HG02943 (cell line): ENCODE measurements around the gene GTF2H2C.
A peak's percentile ranks its signal among the peaks of the same experiment; 100 is the strongest.
"Not testable (repeated sequence)": the region's sequence is repeated elsewhere in the genome, so short reads cannot be mapped to it uniquely, and the experiment has no call there.

Experiments used
- ATAC-seq: cut with Tn5 transposase; IDR thresholded peaks from one replicate; pipeline ENCODE4 v1.9.1; 2021; ENCODE audit warnings: mild to moderate bottlenecking, low read depth, moderate library complexity; ENCODE audit not compliant: unreplicated experiment

GTF2H2C gene

DNA sequence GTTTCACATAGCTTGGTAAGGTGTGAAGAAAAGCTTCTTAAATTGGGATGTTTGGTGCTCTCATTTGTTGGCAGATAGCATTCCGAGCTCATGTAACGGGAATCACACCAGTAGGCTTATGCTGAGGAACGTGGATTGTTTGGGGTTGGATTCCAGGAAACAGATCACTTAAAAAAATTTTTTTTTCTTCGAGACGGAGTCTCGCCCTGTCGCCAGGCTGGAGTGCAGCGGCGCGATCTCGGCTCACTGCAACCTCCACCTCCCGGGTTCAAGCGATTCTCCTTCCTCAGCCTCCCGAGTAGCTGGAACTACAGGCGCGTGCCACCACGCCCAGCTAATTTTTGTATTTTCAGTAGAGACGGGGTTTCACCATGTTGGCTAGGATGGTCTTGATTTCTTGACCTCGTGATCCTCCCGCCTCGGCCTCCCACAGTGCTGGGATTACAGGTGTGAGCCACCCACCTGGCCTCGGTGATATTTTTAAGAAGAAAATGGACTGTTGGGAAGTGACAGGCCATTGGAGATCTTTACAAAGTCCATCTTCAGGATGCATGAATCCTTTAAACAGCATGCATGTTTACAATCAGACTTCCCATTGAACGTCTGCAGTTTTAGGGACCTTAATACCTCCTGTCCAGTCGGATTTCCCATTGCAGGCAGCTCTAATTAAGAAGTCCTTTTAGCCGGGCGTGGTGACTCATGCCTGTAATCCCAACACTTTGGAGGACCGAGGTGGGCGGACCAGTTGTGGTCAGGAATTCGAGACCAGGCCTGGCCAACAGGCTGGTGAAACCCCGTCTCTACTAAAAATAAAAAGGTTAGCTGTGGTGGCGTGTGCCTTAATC, 818 bp downstream of the GTF2H2C start:
- not testable (repeated sequence) for ATAC-seq

DNA sequence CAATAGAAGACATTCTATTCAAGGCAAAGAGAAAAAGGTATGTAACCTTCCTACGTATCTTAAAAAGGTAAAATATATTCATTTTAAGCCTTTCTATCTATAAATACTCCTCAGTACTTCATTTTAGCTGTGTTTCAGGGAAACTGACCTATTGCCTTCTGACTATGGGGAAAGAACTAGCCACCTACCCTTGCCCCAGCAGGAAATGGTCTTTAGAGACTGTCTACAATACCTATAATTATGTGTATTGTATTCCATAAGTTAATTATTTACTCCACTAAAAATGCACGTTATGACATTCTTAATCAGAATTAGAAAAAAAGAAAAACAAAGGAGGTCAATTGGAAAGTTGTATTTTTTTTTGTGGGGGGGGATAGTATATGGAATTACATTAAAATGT, 6.2 kb downstream of the GTF2H2C start:
- ATAC-seq, result not testable (repeated sequence)

DNA sequence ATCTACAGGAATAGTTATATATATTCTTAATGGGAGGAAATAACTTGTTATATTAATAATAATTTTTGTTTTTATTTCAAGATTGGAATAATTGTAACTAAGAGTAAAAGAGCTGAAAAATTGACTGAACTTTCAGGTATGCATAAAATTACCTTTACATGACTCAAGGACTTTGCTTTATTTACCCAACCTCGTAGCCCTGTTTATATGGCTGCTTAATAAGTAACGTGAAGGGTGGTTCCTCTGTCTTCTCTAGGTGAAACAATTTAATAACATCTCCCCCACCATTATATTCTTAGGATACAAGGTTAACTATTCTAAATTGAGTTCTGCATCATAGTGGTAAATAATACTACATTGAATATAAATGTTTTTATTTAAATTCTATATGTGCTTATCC, 8.1 kb downstream of the GTF2H2C start:
- not testable (repeated sequence) for ATAC-seq

DNA sequence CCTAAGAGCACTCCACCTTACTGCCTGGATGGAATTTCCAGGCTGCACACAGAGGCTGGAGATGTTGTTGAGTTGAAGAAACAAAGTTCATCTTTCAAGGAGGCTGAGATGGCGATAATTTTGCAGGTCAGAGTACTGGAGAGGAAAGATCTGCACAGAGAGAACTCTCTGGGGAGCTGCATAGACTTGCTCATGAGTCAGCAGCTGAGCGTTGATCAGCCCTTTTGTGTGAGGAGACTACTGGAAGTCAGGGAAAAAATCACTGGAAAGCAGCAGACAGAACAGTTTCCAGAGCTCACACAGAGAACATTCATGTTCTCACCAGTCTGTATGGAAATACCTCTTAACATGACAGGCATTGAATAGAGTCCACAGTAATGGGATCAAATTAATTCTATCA, 23.4 kb downstream of the GTF2H2C start:
- not testable (repeated sequence) for ATAC-seq

DNA sequence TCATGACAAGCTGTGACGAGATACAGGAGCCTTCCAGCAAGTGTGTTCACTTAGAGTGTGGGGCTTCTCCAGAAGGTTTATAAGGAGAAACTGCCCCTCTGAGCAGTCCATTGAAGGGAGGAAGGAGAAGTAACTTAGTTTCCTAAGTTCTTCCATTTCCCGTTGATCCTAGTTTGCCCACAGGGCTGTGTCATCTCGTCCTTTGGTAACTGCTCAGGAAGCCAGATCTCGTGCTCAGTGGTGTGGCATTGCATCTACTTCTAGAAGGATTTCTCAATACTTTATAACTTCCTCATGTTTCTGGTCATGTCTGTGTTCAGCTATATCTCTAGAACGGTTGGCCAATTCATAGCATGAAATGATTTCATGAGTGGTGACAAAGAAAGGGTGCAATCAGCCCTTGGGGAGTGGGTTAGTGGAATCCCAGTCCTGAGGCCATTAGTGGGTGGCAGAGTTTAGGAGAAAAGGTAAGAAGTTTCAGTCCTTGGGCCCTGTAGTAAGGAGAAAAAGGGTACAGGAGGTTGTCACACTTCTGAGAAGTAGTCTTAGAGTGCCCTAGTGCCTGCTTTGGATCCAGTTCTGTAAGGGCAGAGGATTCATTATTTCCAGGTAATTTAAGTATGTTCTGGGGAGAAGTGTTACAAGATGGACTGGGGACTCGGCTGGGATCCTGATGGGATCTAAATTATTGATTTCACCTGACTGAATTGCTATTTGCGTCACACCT, 36.3 kb downstream of the GTF2H2C start:
- not testable (repeated sequence) for ATAC-seq

DNA sequence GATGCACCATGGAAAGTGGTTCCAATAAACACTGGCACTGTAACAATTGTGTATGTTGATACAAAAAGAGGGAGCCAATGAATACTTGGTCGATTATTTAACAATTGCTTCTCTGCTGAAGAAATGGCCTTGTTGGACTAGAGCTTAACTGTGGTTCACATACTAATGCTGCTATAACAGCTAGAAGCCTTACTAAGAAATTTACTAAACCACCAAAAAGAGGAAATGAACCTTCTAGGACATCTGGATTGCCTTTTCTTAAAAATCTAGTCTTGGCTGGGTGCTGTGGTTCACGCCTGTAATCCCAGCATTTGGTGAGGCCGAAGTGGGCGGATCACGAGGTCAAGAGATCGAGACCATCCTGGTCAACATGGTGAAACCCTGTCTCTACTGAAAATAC, 42.0 kb downstream of the GTF2H2C start:
- peak; percentile 70 for ATAC-seq

DNA sequence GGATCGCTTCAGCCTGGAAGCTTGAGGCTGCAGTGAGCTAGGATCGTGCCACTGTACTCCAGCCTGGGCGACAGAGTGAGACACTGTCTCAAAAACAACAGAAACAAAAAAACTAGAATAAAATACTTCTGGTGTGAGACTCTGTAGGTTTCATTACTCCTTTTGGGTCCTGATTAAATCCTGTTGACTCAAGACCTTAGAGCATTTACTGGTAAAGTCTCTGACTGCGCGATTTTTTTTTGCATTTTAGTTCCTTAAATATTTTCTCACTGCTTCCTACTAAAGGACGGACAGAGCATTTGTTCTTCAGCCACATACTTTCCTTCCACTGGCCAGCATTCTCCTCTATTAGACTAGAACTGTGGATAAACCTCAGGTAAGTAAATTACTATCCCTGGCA, 46.8 kb downstream of the GTF2H2C start:
- not testable (repeated sequence) for ATAC-seq

DNA sequence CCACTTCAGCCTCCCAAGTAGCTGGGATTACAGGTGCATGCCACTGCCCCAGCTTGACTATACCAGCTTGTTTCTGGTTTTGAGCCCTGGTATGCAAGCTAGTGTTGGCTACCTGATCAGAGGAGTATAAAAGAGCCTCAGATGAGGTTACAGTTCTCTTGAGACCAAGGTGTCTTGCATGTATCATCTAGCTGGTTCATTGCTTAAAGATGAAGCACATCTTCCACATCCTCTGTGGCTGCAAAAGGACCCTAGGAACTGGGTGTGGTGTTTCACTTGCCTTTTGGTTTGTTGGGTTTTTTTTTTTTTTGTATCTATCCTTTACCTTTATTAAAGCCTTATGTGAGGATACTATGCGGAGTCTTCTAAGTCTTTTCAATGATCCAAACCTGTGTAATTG, 47.8 kb downstream of the GTF2H2C start:
- ATAC-seq, result not testable (repeated sequence)

DNA sequence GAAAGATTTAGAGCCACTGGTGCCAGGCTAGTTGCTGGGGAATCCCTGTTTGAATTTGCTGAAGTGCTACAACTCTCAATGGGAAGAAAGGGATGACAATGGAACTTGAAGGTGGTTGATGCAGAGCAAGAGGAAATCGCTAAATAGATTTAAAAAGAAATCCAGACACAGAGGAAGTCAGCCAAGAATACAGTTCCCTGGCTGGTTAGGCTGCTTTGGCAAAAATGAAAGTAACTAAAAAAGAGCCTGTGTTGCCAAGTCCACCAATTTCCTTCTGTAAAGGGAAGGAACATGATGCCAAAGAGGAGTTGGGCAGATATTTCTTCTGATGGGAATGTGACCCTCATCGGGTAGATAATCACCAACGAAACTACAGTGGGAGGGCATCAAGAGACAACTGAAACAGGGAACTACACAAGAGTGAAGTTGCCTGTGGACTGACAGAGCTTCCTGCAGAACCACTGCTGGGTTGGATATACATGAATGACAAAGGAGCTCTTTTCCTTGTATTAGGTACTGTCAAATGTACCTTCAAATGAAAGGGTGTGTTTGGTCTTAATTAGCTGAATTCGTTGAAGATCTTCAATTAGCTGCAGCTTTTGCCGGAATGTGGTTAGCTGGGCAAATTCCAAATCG, 49.0 kb downstream of the GTF2H2C start:
- ATAC-seq, result not testable (repeated sequence)

DNA sequence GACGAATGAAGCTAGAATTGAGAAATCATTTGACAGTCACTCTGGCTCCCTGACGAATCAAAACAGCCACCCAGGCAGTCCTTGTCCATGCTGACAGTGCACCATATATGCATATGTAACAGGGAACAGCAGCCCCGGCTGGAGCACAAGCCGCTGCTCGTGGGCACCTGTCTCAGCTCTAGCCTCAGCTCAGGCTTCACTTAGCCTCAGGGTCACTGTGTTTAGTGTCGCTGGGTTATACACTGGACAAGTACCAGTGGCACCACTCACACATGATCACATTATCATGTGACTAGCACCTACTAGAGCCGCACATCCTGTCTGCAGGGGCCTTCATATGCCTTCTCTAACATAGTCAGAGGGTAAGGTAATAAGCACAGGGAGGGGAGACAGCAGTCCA, 54.9 kb downstream of the GTF2H2C start:
- ATAC-seq, result not testable (repeated sequence)

DNA sequence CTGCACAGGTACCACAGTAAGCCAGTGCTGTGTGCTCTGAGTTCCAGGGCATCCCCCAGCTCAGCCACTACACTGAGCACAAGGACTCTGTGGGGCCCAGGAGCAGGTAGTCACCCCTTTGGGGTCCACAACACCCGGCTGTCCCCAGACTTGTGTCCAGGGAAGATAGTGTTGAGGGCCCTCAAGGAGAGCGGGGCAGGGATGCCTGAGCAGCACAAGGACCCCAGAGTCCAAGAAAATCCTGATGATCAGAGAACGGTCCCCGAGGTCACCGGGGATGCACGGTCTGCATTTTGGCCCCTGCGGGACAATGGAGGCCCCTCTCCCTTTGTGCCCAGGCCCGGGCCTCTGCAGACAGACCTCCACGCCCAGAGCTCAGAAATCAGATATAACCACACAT, 71.9 kb downstream of the GTF2H2C start:
- ATAC-seq, result not testable (repeated sequence)
